H1 (cell line): ENCODE data around the gene ASIC2. TPM values are rescaled to one million over a fixed set of nuclear protein-coding genes. Genes with fewer than 3 reads are reported as not detected.

Experiments used
- CTCF ChIA-PET: fragments of 300-600 bp; sonication (Branson Sonifier 250); formaldehyde crosslinking; loops from one replicate; lab custom pipeline; 2021; ENCODE audit not compliant: partially characterized antibody; lab: Charles Lee
- POLR2A ChIA-PET: fragments of 300-600 bp; sonication (Branson Sonifier 250); formaldehyde crosslinking; loops from one replicate; lab custom pipeline; 2021; ENCODE audit warnings: inconsistent platforms; ENCODE audit not compliant: partially characterized antibody; lab: Charles Lee
- DNase-seq, 2 experiments: peaks; one replicate each; pipeline versions ENCODE4 v3.0.0 to v3.0.0-alpha.2; 2010 to 2022; ENCODE audit warnings: low spot score in 2 of 2, low read depth in 1 of 2, mixed read lengths in 1 of 2
- FAIRE-seq: peaks from 2 replicates; lab custom pipeline; 2011; peaks lifted over from hg19 to GRCh38; lab: Jason Lieb, UNC
- H2AFZ ChIP-seq: 2 replicates; pipeline ENCODE4 v1.8.1; 2012; ENCODE audit warnings: low read length, inconsistent platforms
- H2AK5ac ChIP-seq: 2 replicates; pipeline ENCODE4 v1.6.1; 2013; ENCODE audit warnings: low read depth, low read length
- H2BK120ac ChIP-seq: replicated peaks from 2 replicates; pipeline ENCODE3; 2013; ENCODE audit warnings: low read depth, low read length, inconsistent platforms
- H2BK12ac ChIP-seq: 2 replicates; pipeline ENCODE4 v1.6.1; 2013; ENCODE audit warnings: low read depth, low read length
- H2BK15ac ChIP-seq: 2 replicates; pipeline ENCODE4 v1.6.1; 2013; ENCODE audit warnings: low read length
- H2BK20ac ChIP-seq: 2 replicates; pipeline ENCODE4 v1.6.1; 2013; ENCODE audit warnings: low read length
- H2BK5ac ChIP-seq: 2 replicates; pipeline ENCODE4 v1.6.1; 2013; ENCODE audit warnings: low read depth, low read length
- H3K14ac ChIP-seq: 2 replicates; pipeline ENCODE4 v1.6.1; 2013; ENCODE audit warnings: inconsistent platforms; ENCODE audit not compliant: insufficient read length
- H3K18ac ChIP-seq: 2 replicates; pipeline ENCODE4 v1.6.1; 2013; ENCODE audit warnings: low read length; ENCODE audit errors: extremely low read depth
- H3K23ac ChIP-seq: 2 replicates; pipeline ENCODE4 v1.6.1; 2013; ENCODE audit warnings: inconsistent platforms; ENCODE audit not compliant: insufficient read length
- H3K23me2 ChIP-seq: 2 replicates; pipeline ENCODE4 v1.6.1; 2013; ENCODE audit warnings: low read depth, low read length
- H3K27ac ChIP-seq: 2 replicates; pipeline ENCODE4 v1.6.1; 2011; ENCODE audit warnings: low read depth, low read length, inconsistent platforms
- H3K27me3 ChIP-seq, 4 experiments: replicated peaks in 1 of 4; 1 replicate in 1 of 4; 2 replicates in 3 of 4; pipeline versions ENCODE4 v1.6.1 to v1.8.1; 2011 to 2013; ENCODE audit warnings: low read length in 3 of 4, mild to moderate bottlenecking in 3 of 4, inconsistent platforms in 2 of 4, mixed read lengths in 2 of 4, moderate library complexity in 1 of 4; ENCODE audit not compliant: control insufficient read depth in 3 of 4, insufficient read depth in 3 of 4; ENCODE audit errors: extremely low read depth in 1 of 4
- H3K36me3 ChIP-seq, 4 experiments: 2 replicates each; pipeline versions ENCODE4 v1.6.1 to v1.8.1; 2011 to 2013; ENCODE audit warnings: mild to moderate bottlenecking in 4 of 4, low read length in 3 of 4, moderate library complexity in 2 of 4, control low read depth in 1 of 4, inconsistent platforms in 1 of 4; ENCODE audit not compliant: insufficient read depth in 4 of 4, control insufficient read depth in 2 of 4
- H3K4ac ChIP-seq: replicated peaks from 2 replicates; pipeline ENCODE3; 2013; ENCODE audit warnings: low read length, low read depth, mixed read lengths, inconsistent platforms; ENCODE audit not compliant: insufficient read length
- H3K4me1 ChIP-seq, 4 experiments: replicated peaks in 1 of 4; 1 replicate in 1 of 4; 2 replicates in 3 of 4; pipeline versions ENCODE4 v1.6.1 to v1.8.1; 2011 to 2013; ENCODE audit warnings: low read length in 3 of 4, inconsistent platforms in 2 of 4, mixed read lengths in 1 of 4; ENCODE audit not compliant: insufficient read depth in 4 of 4, control insufficient read depth in 3 of 4
- H3K4me2 ChIP-seq, 2 experiments: 2 replicates each; pipeline versions ENCODE4 v1.6.1 to v1.8.1; 2011 to 2013; ENCODE audit warnings: low read depth in 2 of 2, low read length in 2 of 2, control low read depth in 1 of 2, inconsistent platforms in 1 of 2, mild to moderate bottlenecking in 1 of 2; ENCODE audit not compliant: insufficient read depth in 1 of 2
- H3K4me3 ChIP-seq, 4 experiments: fragments of 200-600, 300-600 bp in 1 of 4; sonication (generic), shearing (Covaris generic), sonication (Bioruptor Twin) in 1 of 4; 2 replicates each; pipeline versions ENCODE4 v1.5.1 to v1.8.1; 2011 to 2016; ENCODE audit warnings: low read length in 4 of 4, low read depth in 3 of 4, control low read depth in 2 of 4, inconsistent platforms in 2 of 4, mild to moderate bottlenecking in 2 of 4, mixed read lengths in 1 of 4, moderate library complexity in 1 of 4; ENCODE audit not compliant: insufficient read depth in 2 of 4; ENCODE audit errors: extremely low read depth in 1 of 4
- H3K56ac ChIP-seq: replicated peaks from 2 replicates; pipeline ENCODE3; 2013; ENCODE audit warnings: low read depth, mild to moderate bottlenecking, mixed read lengths, low read length, inconsistent platforms; ENCODE audit not compliant: insufficient read length
- H3K79me1 ChIP-seq: 2 replicates; pipeline ENCODE4 v1.6.1; 2013; ENCODE audit warnings: low read depth, low read length, control low read depth
- H3K79me2 ChIP-seq, 2 experiments: 2 replicates each; pipeline versions ENCODE4 v1.6.1 to v1.8.1; 2012 to 2013; ENCODE audit warnings: low read length in 2 of 2, mild to moderate bottlenecking in 2 of 2, inconsistent platforms in 1 of 2; ENCODE audit not compliant: insufficient read depth in 2 of 2, control insufficient read depth in 1 of 2
- H3K9ac ChIP-seq, 4 experiments: replicated peaks in 1 of 4; 1 replicate in 1 of 4; 2 replicates in 3 of 4; pipeline versions ENCODE4 v1.6.1 to v1.8.1; 2011 to 2013; ENCODE audit warnings: low read depth in 3 of 4, low read length in 3 of 4, control low read depth in 2 of 4, mild to moderate bottlenecking in 2 of 4, moderate library complexity in 2 of 4, inconsistent platforms in 1 of 4; ENCODE audit errors: extremely low read depth in 1 of 4
- H3K9me3 ChIP-seq, 2 experiments: 2 replicates each; pipeline versions ENCODE4 v1.6.1 to v1.8.1; 2012 to 2013; ENCODE audit warnings: mild to moderate bottlenecking in 2 of 2, moderate library complexity in 2 of 2, control low read depth in 1 of 2, inconsistent platforms in 1 of 2, low read depth in 1 of 2, low read length in 1 of 2, mixed read lengths in 1 of 2; ENCODE audit not compliant: insufficient read depth in 2 of 2
- H4K20me1 ChIP-seq, 2 experiments: replicated peaks in 1 of 2; 2 replicates each; pipeline versions ENCODE3 to v1.8.1; 2011 to 2013; ENCODE audit warnings: inconsistent platforms in 2 of 2, low read length in 2 of 2, mild to moderate bottlenecking in 1 of 2; ENCODE audit not compliant: insufficient read depth in 2 of 2, control insufficient read depth in 1 of 2
- H4K5ac ChIP-seq: 2 replicates; pipeline ENCODE4 v1.6.1; 2013; ENCODE audit warnings: low read length, low read depth, mixed read lengths, inconsistent platforms; ENCODE audit not compliant: insufficient read length
- H4K8ac ChIP-seq: 2 replicates; pipeline ENCODE4 v1.8.0; 2013; ENCODE audit warnings: mild to moderate bottlenecking, moderate library complexity, low read length, inconsistent platforms; ENCODE audit not compliant: insufficient read depth; ENCODE audit errors: extremely low read depth
- H4K91ac ChIP-seq: replicated peaks from 2 replicates; pipeline ENCODE3; 2013; ENCODE audit warnings: low read length, mixed read lengths, inconsistent platforms; ENCODE audit not compliant: insufficient read length
- FOSL1 ChIP-seq: IDR thresholded peaks from 2 replicates; pipeline ENCODE4 v1.6.1; 2011; ENCODE audit warnings: mild to moderate bottlenecking, low read depth, low read length, moderate library complexity; ENCODE audit not compliant: insufficient read depth
- GABPA ChIP-seq: IDR thresholded peaks from 2 replicates; pipeline ENCODE4 v1.6.1; 2011; ENCODE audit warnings: mild to moderate bottlenecking, low read length, moderate library complexity, borderline replicate concordance; ENCODE audit not compliant: insufficient read depth
- WGBS, 2 experiments: shearing (Covaris generic) in 1 of 2; methylation state at CpG; one replicate each; pipeline versions ENCODE4 v1.1.6 to v1.1.7; 2013 to 2015; ENCODE audit warnings: low lambda C conversion rate in 2 of 2, mixed read lengths in 2 of 2, inconsistent platforms in 1 of 2, low coverage in 1 of 2, missing lambda C conversion rate in 1 of 2; ENCODE audit not compliant: insufficient replicate concordance in 2 of 2, insufficient coverage in 1 of 2, insufficient read length in 1 of 2; ENCODE audit errors: extremely low coverage in 1 of 2, missing lambda C conversion rate in 1 of 2; 5-methylcytosine and 5-hydroxymethylcytosine counted together
- polyA plus RNA-seq, 7 experiments: library from polyadenylated mRNA; depleted of rRNA in 3 of 7; stranded (reverse) in 5 of 7; unstranded in 2 of 7; fragments of >200 nt in 5 of 7; fragments of 200-250 nt in 2 of 7; gene quantifications; 1 replicate in 5 of 7; 2 replicates in 1 of 7; 4 replicates in 1 of 7; pipeline versions ENCODE4 v1.2.1 to v1.2.3, GENCODE V29; 2011 to 2013; ENCODE audit warnings: missing spikeins in 2 of 7, mixed read lengths in 2 of 7
- total RNA-seq: library from RNA; stranded (reverse); fragmentation: NEBNext Ultra II Directional; extraction: Animal tissue kit (Norgen Biotek cat#: 25700); gene quantifications from 2 replicates; pipeline ENCODE4 v1.2.1, GENCODE V29; 2021

Gene ASIC2
- total and polyA plus RNA-seq, 2 of the 8 experiments (the other 6 are each of a cell fraction or from before 2014, with no cell fraction given) = 0.86 to 1.2 TPM

GRCh38 chr17:33115366-33115765 lies 177.7 kb downstream of the ASIC2 start:
- 95% methylated on average over 5 of the region's 5 CpGs; no CpG with 5 or more reads in 1 of the 2 experiments for WGBS, 2 experiments
- Histone ChIP-seq H3K27ac (no peak overlapping the region), H3K9ac (no peak overlapping the region), H4K5ac (no peak overlapping the region), H4K91ac (no peak overlapping the region), H3K9me3 (no peaks in the 10 kb centered on the region), H4K20me1 (no peaks in the 10 kb centered on the region), H2AK5ac (no peak overlapping the region), H3K4me2 (no peak overlapping the region), H3K23ac (no peak overlapping the region), H3K4me1 (no peaks in the 10 kb centered on the region), H3K79me1 (no peaks in the 10 kb centered on the region), H3K56ac (no peak overlapping the region), H2BK5ac (no peak overlapping the region), H3K18ac (no peak overlapping the region), H2BK12ac (no peak overlapping the region), H3K27me3 (no peaks in the 10 kb centered on the region), H3K4me3 (no peak overlapping the region), H3K79me2 (no peaks in the 10 kb centered on the region), H2BK15ac (no peak overlapping the region), H3K14ac (no peak overlapping the region), H2BK20ac (no peak overlapping the region), H3K36me3 (no peaks in the 10 kb centered on the region), H4K8ac (no peak overlapping the region), H3K23me2 (no peaks in the 10 kb centered on the region; the same call in 1 of the 2 replicates), H2AFZ (no peak overlapping the region), H2BK120ac (no peak overlapping the region), H3K4ac (no peak overlapping the region)
- ChIA-PET CTCF (no interaction called here), POLR2A (no interaction called here)
- FAIRE-seq (no peak), DNase-seq (no peak)
- TF ChIP-seq FOSL1 = no peak
- no peak for TF ChIP-seq GABPA
